Esophagus squamous epithelium (tissue), 4 donors: ENCODE results near the gene COX6B2.

ENCODE experiments used
- CTCF ChIP-seq, 6 experiments: fragments of 450-650 bp in 4 of 6; fragments of 200-600 bp in 2 of 6; sonication (generic) in 2 of 6; IDR thresholded peaks; one replicate each; pipeline ENCODE4 v1.5.1; 2016 to 2019; ENCODE audit warnings: antibody characterized with exemption in 6 of 6, mild to moderate bottlenecking in 4 of 6, moderate library complexity in 4 of 6
- POLR2A ChIP-seq, 4 donors: fragments of 450-650 bp; IDR thresholded peaks; one replicate each; pipeline ENCODE4 v1.6.1; 2017; ENCODE audit warnings: antibody characterized with exemption in 4 of 4, mild to moderate bottlenecking in 4 of 4, moderate library complexity in 3 of 4

GRCh38 chr19:55303477-55303876, 51.0 kb downstream of the COX6B2 start:
- TF ChIP-seq CTCF (IDR thresholded peaks at IDR 0.05) (no peak), POLR2A (IDR thresholded peaks at IDR 0.05) (no peak)
